H9 (cell line): Measurements from ENCODE around the gene CDC6. TPM values are rescaled to one million over a fixed set of nuclear protein-coding genes. Genes with fewer than 3 reads are reported as not detected.

Experiments used
- DNase-seq: peaks from one replicate; pipeline ENCODE4 v3.0.0-alpha.2; 2017
- H2AFZ ChIP-seq: one replicate; pipeline ENCODE4 v1.6.1; 2013; ENCODE audit warnings: mild to moderate bottlenecking, low read length, control low read depth, moderate library complexity
- H2AK5ac ChIP-seq: 2 replicates; pipeline ENCODE4 v1.6.1; 2013; ENCODE audit warnings: low read length, control low read depth, mixed read lengths; ENCODE audit not compliant: insufficient read length
- H2BK120ac ChIP-seq: one replicate; pipeline ENCODE4 v1.6.1; 2013; ENCODE audit warnings: low read depth, mild to moderate bottlenecking, low read length, control low read depth, inconsistent platforms; ENCODE audit not compliant: poor library complexity, severe bottlenecking
- H2BK12ac ChIP-seq: 2 replicates; pipeline ENCODE4 v1.6.1; 2013; ENCODE audit warnings: low read length, control low read depth, mixed read lengths, low read depth; ENCODE audit not compliant: insufficient read length
- H2BK15ac ChIP-seq: 2 replicates; pipeline ENCODE4 v1.6.1; 2013; ENCODE audit warnings: low read depth, low read length, control low read depth
- H2BK20ac ChIP-seq: one replicate; pipeline ENCODE4 v1.6.1; 2013; ENCODE audit warnings: low read depth, mild to moderate bottlenecking, low read length, control low read depth, inconsistent platforms; ENCODE audit not compliant: poor library complexity, severe bottlenecking
- H2BK5ac ChIP-seq: 2 replicates; pipeline ENCODE4 v1.6.1; 2013; ENCODE audit warnings: low read length, control low read depth, mixed read lengths; ENCODE audit not compliant: insufficient read length
- H3K14ac ChIP-seq: 2 replicates; pipeline ENCODE4 v1.6.1; 2013; ENCODE audit warnings: low read length, control low read depth; ENCODE audit not compliant: insufficient read depth
- H3K18ac ChIP-seq: 2 replicates; pipeline ENCODE4 v1.6.1; 2013; ENCODE audit warnings: low read depth, mild to moderate bottlenecking, mixed read lengths, low read length, control low read depth; ENCODE audit not compliant: insufficient read length
- H3K23ac ChIP-seq: 2 replicates; pipeline ENCODE4 v1.6.1; 2013; ENCODE audit warnings: low read length, control low read depth, mixed read lengths, low read depth; ENCODE audit not compliant: insufficient read length
- H3K23me2 ChIP-seq: 2 replicates; pipeline ENCODE4 v1.6.1; 2013; ENCODE audit warnings: low read depth, mild to moderate bottlenecking, mixed read lengths, low read length, control low read depth; ENCODE audit not compliant: insufficient read length, poor library complexity, severe bottlenecking
- H3K27ac ChIP-seq: 2 replicates; pipeline ENCODE4 v1.5.1; 2013; ENCODE audit warnings: low read length, control low read depth, mixed read lengths, low read depth; ENCODE audit not compliant: insufficient read length
- H3K27me3 ChIP-seq: 2 replicates; pipeline ENCODE4 v1.6.1; 2013; ENCODE audit warnings: low read length, control low read depth, inconsistent platforms; ENCODE audit not compliant: insufficient read depth
- H3K4ac ChIP-seq: 2 replicates; pipeline ENCODE4 v1.6.1; 2013; ENCODE audit warnings: low read depth, mild to moderate bottlenecking, control low read depth, inconsistent platforms, low read length, moderate library complexity
- H3K4me1 ChIP-seq: 2 replicates; pipeline ENCODE4 v1.6.1; 2013; ENCODE audit warnings: low read length, control low read depth, inconsistent platforms; ENCODE audit not compliant: insufficient read depth
- H3K4me2 ChIP-seq: 2 replicates; pipeline ENCODE4 v1.6.1; 2013; ENCODE audit warnings: low read length, control low read depth, mixed read lengths; ENCODE audit not compliant: insufficient read length, insufficient read depth
- H3K56ac ChIP-seq: 2 replicates; pipeline ENCODE4 v1.6.1; 2013; ENCODE audit warnings: low read depth, mild to moderate bottlenecking, mixed read lengths, low read length, control low read depth; ENCODE audit not compliant: insufficient read length
- H3K79me1 ChIP-seq: 2 replicates; pipeline ENCODE4 v1.6.1; 2013; ENCODE audit warnings: low read depth, mild to moderate bottlenecking, moderate library complexity, low read length, control low read depth, inconsistent platforms; ENCODE audit not compliant: insufficient read depth, poor library complexity, severe bottlenecking
- H3K79me2 ChIP-seq: 2 replicates; pipeline ENCODE4 v1.6.1; 2013; ENCODE audit warnings: low read length, control low read depth, inconsistent platforms; ENCODE audit not compliant: insufficient read depth
- H3K9ac ChIP-seq: 2 replicates; pipeline ENCODE4 v1.6.1; 2013; ENCODE audit warnings: low read length, control low read depth, mixed read lengths; ENCODE audit not compliant: insufficient read length; ENCODE audit errors: extremely low read depth
- H3K9me3 ChIP-seq: one replicate; pipeline ENCODE4 v1.6.1; 2013; ENCODE audit warnings: low read depth, low read length, inconsistent platforms; ENCODE audit not compliant: control insufficient read depth
- H3T11ph ChIP-seq: one replicate; pipeline ENCODE4 v1.6.1; 2013; ENCODE audit warnings: mild to moderate bottlenecking, low read length, control low read depth, inconsistent platforms
- H4K20me1 ChIP-seq: one replicate; pipeline ENCODE4 v1.6.1; 2013; ENCODE audit not compliant: control insufficient read depth, insufficient read length, insufficient read depth
- H4K5ac ChIP-seq: 2 replicates; pipeline ENCODE4 v1.6.1; 2013; ENCODE audit warnings: low read depth, mild to moderate bottlenecking, mixed read lengths, low read length, control low read depth; ENCODE audit not compliant: insufficient read length
- H4K8ac ChIP-seq: replicated peaks from 2 replicates; pipeline ENCODE4 v1.6.1; 2013; ENCODE audit warnings: low read length, control low read depth, mixed read lengths, low read depth; ENCODE audit not compliant: insufficient read length
- H4K91ac ChIP-seq: 2 replicates; pipeline ENCODE4 v1.6.1; 2013; ENCODE audit warnings: low read depth, mild to moderate bottlenecking, moderate library complexity, mixed read lengths, low read length, control low read depth; ENCODE audit not compliant: insufficient read length
- H3K27ac Mint-ChIP-seq, 3 experiments: 2 replicates in 2 of 3; 3 replicates in 1 of 3; pipeline ENCODE4 v1.8.0; 2020 to 2021; ENCODE audit warnings: mixed read lengths in 3 of 3, mild to moderate bottlenecking in 1 of 3, moderate library complexity in 1 of 3
- H3K27me3 Mint-ChIP-seq: 2 replicates; pipeline ENCODE4 v1.8.0; 2021; ENCODE audit warnings: low read depth, mild to moderate bottlenecking, moderate library complexity, mixed read lengths
- H3K36me3 Mint-ChIP-seq, 3 experiments: 2 replicates in 2 of 3; 3 replicates in 1 of 3; pipeline ENCODE4 v1.8.0; 2020 to 2021; ENCODE audit warnings: low read depth in 3 of 3, mixed read lengths in 3 of 3; ENCODE audit not compliant: insufficient read depth in 1 of 3
- H3K4me1 Mint-ChIP-seq, 2 experiments: 2 replicates each; pipeline ENCODE4 v1.8.0; 2020; ENCODE audit warnings: mixed read lengths in 2 of 2
- H3K4me3 Mint-ChIP-seq, 2 experiments: 2 replicates in 1 of 2; 3 replicates in 1 of 2; pipeline ENCODE4 v1.8.0; 2020 to 2021; ENCODE audit warnings: mild to moderate bottlenecking in 2 of 2, mixed read lengths in 2 of 2, moderate library complexity in 1 of 2
- H3K9me3 Mint-ChIP-seq, 2 experiments: 2 replicates in 1 of 2; 3 replicates in 1 of 2; pipeline ENCODE4 v1.8.0; 2020; ENCODE audit warnings: mild to moderate bottlenecking in 2 of 2, mixed read lengths in 2 of 2, moderate library complexity in 1 of 2
- WGBS: extraction: QIAGEN DNeasy Blood & Tissue Kit; methylation state at CpG from one replicate; pipeline ENCODE4 v1.1.7; 2013; ENCODE audit warnings: missing lambda C conversion rate, low lambda C conversion rate, mixed read lengths; ENCODE audit not compliant: insufficient read length; ENCODE audit errors: extremely low coverage; 5-methylcytosine and 5-hydroxymethylcytosine counted together
- total RNA-seq: library from RNA; stranded (reverse); gene quantifications from 2 replicates; pipeline ENCODE4 v1.2.1, GENCODE V29; 2021
- TF ChIP-seq, protein P1 (sequence below): fragments of 200-600 bp; sonication (generic); conservative IDR thresholded peaks from 3 replicates; pipeline ENCODE4 v1.8.0; 2021; ENCODE audit warnings: antibody characterized with exemption, mild to moderate bottlenecking

CDC6 gene
- total RNA-seq, 1 experiment from 2014 or later, result 131 TPM

DNA sequence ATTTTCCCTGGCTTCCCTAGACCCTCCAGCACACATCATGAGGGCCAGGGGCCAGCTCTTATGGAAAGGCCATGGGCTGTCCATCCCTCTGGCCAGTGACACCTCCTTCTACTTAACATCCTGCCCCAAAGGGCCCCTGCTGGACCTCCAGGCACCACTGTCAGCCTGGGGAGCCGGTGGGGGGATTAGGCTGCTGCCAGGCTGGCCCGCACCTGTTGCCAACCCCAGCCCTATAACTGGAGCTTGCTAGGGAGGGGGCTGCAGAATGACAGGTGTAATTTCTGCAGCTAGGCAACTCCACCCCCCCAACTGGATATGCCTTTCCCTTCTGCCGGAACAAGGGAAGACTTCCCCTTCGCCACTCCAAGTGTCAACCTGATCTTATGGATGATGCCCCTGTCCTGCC, 33.8 kb downstream of the CDC6 start:
- TF ChIP-seq, protein P1, sequence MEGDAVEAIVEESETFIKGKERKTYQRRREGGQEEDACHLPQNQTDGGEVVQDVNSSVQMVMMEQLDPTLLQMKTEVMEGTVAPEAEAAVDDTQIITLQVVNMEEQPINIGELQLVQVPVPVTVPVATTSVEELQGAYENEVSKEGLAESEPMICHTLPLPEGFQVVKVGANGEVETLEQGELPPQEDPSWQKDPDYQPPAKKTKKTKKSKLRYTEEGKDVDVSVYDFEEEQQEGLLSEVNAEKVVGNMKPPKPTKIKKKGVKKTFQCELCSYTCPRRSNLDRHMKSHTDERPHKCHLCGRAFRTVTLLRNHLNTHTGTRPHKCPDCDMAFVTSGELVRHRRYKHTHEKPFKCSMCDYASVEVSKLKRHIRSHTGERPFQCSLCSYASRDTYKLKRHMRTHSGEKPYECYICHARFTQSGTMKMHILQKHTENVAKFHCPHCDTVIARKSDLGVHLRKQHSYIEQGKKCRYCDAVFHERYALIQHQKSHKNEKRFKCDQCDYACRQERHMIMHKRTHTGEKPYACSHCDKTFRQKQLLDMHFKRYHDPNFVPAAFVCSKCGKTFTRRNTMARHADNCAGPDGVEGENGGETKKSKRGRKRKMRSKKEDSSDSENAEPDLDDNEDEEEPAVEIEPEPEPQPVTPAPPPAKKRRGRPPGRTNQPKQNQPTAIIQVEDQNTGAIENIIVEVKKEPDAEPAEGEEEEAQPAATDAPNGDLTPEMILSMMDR, result no peak
- no peak overlapping the region for H2AK5ac ChIP-seq
- H3K4ac ChIP-seq, result no peak overlapping the region
- no peak overlapping the region for H2BK120ac ChIP-seq
- H4K20me1 ChIP-seq, result no peaks in the 10 kb centered on the region
- H3K36me3 Mint-ChIP-seq, result no peaks in the 10 kb centered on the region; a peak in 1 of 7 replicates
- peaks cover 46% of the 10 kb centered on the region for H3K27me3 Mint-ChIP-seq
- H3K23me2 ChIP-seq, result peaks cover 21% of the 10 kb centered on the region
- no peak overlapping the region for H4K8ac ChIP-seq
- H2BK5ac ChIP-seq, result no peak overlapping the region
- H3T11ph ChIP-seq, result no peak overlapping the region
- no peak overlapping the region for H3K18ac ChIP-seq
- H3K27ac Mint-ChIP-seq, result no peak overlapping the region; a peak in 1 of 7 replicates
- no peak overlapping the region for H3K23ac ChIP-seq
- peaks cover 5% of the 10 kb centered on the region; the same call in 1 of the 2 replicates for H3K27me3 ChIP-seq
- peaks cover 47 to 63% of the 10 kb centered on the region in 2 experiments for H3K4me1 Mint-ChIP-seq
- H3K79me1 ChIP-seq, result no peaks in the 10 kb centered on the region
- no peaks in the 10 kb centered on the region for H3K9me3 ChIP-seq
- no peak overlapping the region for H2BK12ac ChIP-seq
- H3K79me2 ChIP-seq, result peaks cover 2% of the 10 kb centered on the region; the same call in 1 of the 2 replicates
- H2BK15ac ChIP-seq, result no peak overlapping the region
- peak; percentile 33 for DNase-seq
- H3K4me3 Mint-ChIP-seq, result no peak overlapping the region
- H3K9me3 Mint-ChIP-seq, result no peaks in the 10 kb centered on the region
- H4K91ac ChIP-seq, result no peak overlapping the region
- no peak overlapping the region for H3K56ac ChIP-seq
- WGBS, result no CpG with 5 or more reads among the region's 4 CpGs
- no peak overlapping the region for H2AFZ ChIP-seq
- no peak overlapping the region for H2BK20ac ChIP-seq
- H3K14ac ChIP-seq, result no peak overlapping the region
- no peak overlapping the region for H4K5ac ChIP-seq
- H3K9ac ChIP-seq, result no peak overlapping the region
- H3K27ac ChIP-seq, result no peak overlapping the region
- peaks cover 5% of the 10 kb centered on the region; the same call in 1 of the 2 replicates for H3K4me1 ChIP-seq
- H3K4me2 ChIP-seq, result no peak overlapping the region
